Cardiac muscle cell (in vitro differentiated cells and primary cell): Measurements from ENCODE around the gene AIF1. TPM values are rescaled to one million over a fixed set of nuclear protein-coding genes. Genes with fewer than 3 reads are reported as not detected.

Experiments used
- DNase-seq, 2 donors: peaks; one replicate each; pipeline versions ENCODE4 v3.0.0 to v3.0.0-alpha.2; 2010 to 2017; ENCODE audit warnings: low read depth in 1 of 2, low spot score in 1 of 2
- H3K27ac ChIP-seq: fragments of 200-600 bp; sonication (generic); 2 replicates; pipeline ENCODE4 v1.5.1; 2016
- H3K27me3 ChIP-seq: fragments of 200-600 bp; sonication (generic); 2 replicates; pipeline ENCODE4 v1.6.0; 2016; ENCODE audit warnings: control low read depth
- H3K36me3 ChIP-seq: fragments of 200-600 bp; sonication (generic); 2 replicates; pipeline ENCODE4 v1.5.1; 2016; ENCODE audit warnings: control low read depth
- H3K4me1 ChIP-seq: fragments of 200-600 bp; sonication (generic); 2 replicates; pipeline ENCODE4 v1.8.1; 2017; ENCODE audit warnings: low read depth, mild to moderate bottlenecking, mixed run types
- H3K4me3 ChIP-seq: fragments of 200-600 bp; sonication (generic); 2 replicates; pipeline ENCODE4 v1.5.1; 2016; ENCODE audit warnings: mild to moderate bottlenecking
- H3K9me3 ChIP-seq: fragments of 200-600 bp; sonication (generic); 2 replicates; pipeline ENCODE4 v1.5.1; 2017; ENCODE audit warnings: low read depth, mild to moderate bottlenecking, control low read depth
- polyA plus RNA-seq: library from polyadenylated mRNA; unstranded; fragments of >200 nt; fragmentation: Nextera tagmentation; extraction: Ambion mirVana; gene quantifications from 2 replicates; pipeline ENCODE4 v1.2.1, GENCODE V29; 2016
- total RNA-seq: library from RNA; depleted of rRNA; stranded (reverse); fragments of >200 nt; gene quantifications from 2 replicates; pipeline ENCODE4 v1.2.3, GENCODE V29; 2016
- TF ChIP-seq, protein P1 (sequence below): IDR thresholded peaks from 2 replicates; pipeline ENCODE4 v1.5.1; 2012; ENCODE audit warnings: low read depth, mild to moderate bottlenecking, low read length

Gene AIF1
- total and polyA plus RNA-seq, 2 experiments from 2014 or later: 1.4 TPM; not detected in 1

GRCh38 chr6:31666337-31666965, 51.4 kb downstream of the AIF1 start:
- DNase-seq: no peak
- H3K4me1 ChIP-seq: peaks cover 12% of the 10 kb centered on the region
- H3K27me3 ChIP-seq: no peaks in the 10 kb centered on the region
- TF ChIP-seq, protein P1, sequence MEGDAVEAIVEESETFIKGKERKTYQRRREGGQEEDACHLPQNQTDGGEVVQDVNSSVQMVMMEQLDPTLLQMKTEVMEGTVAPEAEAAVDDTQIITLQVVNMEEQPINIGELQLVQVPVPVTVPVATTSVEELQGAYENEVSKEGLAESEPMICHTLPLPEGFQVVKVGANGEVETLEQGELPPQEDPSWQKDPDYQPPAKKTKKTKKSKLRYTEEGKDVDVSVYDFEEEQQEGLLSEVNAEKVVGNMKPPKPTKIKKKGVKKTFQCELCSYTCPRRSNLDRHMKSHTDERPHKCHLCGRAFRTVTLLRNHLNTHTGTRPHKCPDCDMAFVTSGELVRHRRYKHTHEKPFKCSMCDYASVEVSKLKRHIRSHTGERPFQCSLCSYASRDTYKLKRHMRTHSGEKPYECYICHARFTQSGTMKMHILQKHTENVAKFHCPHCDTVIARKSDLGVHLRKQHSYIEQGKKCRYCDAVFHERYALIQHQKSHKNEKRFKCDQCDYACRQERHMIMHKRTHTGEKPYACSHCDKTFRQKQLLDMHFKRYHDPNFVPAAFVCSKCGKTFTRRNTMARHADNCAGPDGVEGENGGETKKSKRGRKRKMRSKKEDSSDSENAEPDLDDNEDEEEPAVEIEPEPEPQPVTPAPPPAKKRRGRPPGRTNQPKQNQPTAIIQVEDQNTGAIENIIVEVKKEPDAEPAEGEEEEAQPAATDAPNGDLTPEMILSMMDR: no peak
- peak overlapping the region; percentile 94 for H3K4me3 ChIP-seq
- H3K27ac ChIP-seq: peak overlapping the region; percentile 95
- no peaks in the 10 kb centered on the region for H3K9me3 ChIP-seq
- H3K36me3 ChIP-seq: peaks cover 45% of the 10 kb centered on the region

Other genes starting within 250 kb of the AIF1 start
Only the 30 nearest of the 35 such genes appear.
- 2.2 and 3.6 TPM in 2 replicates for gene MICB, start 117.1 kb upstream of the AIF1 start, total RNA-seq
- gene MICB, start 117.1 kb upstream of the AIF1 start, polyA plus RNA-seq: 0.64 and 0.99 TPM in 2 replicates
- gene MCCD1, start 86.3 kb upstream of the AIF1 start, total RNA-seq: not detected in 2 replicates
- not detected in 2 replicates for gene MCCD1, start 86.3 kb upstream of the AIF1 start, polyA plus RNA-seq
- gene DDX39B, start 73.2 kb upstream of the AIF1 start, total RNA-seq: 371 and 455 TPM in 2 replicates
- 321 and 373 TPM in 2 replicates for gene DDX39B, start 73.2 kb upstream of the AIF1 start, polyA plus RNA-seq
- gene ATP6V1G2, start 68.6 kb upstream of the AIF1 start, total RNA-seq: 21.2 and 28.8 TPM in 2 replicates
- 32.7 and 40.2 TPM in 2 replicates for gene ATP6V1G2, start 68.6 kb upstream of the AIF1 start, polyA plus RNA-seq
- 43.6 and 51.2 TPM in 2 replicates for gene NFKBIL1, start 67.6 kb upstream of the AIF1 start, total RNA-seq
- 38.4 and 47.1 TPM in 2 replicates for gene NFKBIL1, start 67.6 kb upstream of the AIF1 start, polyA plus RNA-seq
- gene LTA, start 42.9 kb upstream of the AIF1 start, total RNA-seq: not detected in 2 replicates
- not detected in 2 replicates for gene LTA, start 42.9 kb upstream of the AIF1 start, polyA plus RNA-seq
- not detected in 2 replicates for gene TNF, start 39.7 kb upstream of the AIF1 start, total RNA-seq
- gene TNF, start 39.7 kb upstream of the AIF1 start, polyA plus RNA-seq: 0.14 TPM in 1 of 2 replicates, not detected in the other
- gene LTB, start 32.8 kb upstream of the AIF1 start, total RNA-seq: 0.70 TPM in 1 of 2 replicates, not detected in the other
- 0.61 and 1.5 TPM in 2 replicates for gene LTB, start 32.8 kb upstream of the AIF1 start, polyA plus RNA-seq
- gene LST1, start 29.0 kb upstream of the AIF1 start, total RNA-seq: 1.7 TPM in 1 of 2 replicates, not detected in the other
- 1.6 TPM in 1 of 2 replicates, not detected in the other for gene LST1, start 29.0 kb upstream of the AIF1 start, polyA plus RNA-seq
- not detected in 2 replicates for gene NCR3, start 22.2 kb upstream of the AIF1 start, total RNA-seq
- not detected in 2 replicates for gene NCR3, start 22.2 kb upstream of the AIF1 start, polyA plus RNA-seq
- 144 and 208 TPM in 2 replicates for gene PRRC2A, start 5.5 kb downstream of the AIF1 start, total RNA-seq
- gene PRRC2A, start 5.5 kb downstream of the AIF1 start, polyA plus RNA-seq: 70.2 and 103 TPM in 2 replicates
- gene BAG6, start 37.4 kb downstream of the AIF1 start, total RNA-seq: 494 and 510 TPM in 2 replicates
- gene BAG6, start 37.4 kb downstream of the AIF1 start, polyA plus RNA-seq: 115 TPM in 2 replicates
- 2.3 and 2.5 TPM in 2 replicates for gene APOM, start 40.7 kb downstream of the AIF1 start, total RNA-seq
- gene APOM, start 40.7 kb downstream of the AIF1 start, polyA plus RNA-seq: 2.5 and 3.5 TPM in 2 replicates
- gene C6orf47, start 45.5 kb downstream of the AIF1 start, total RNA-seq: 24.5 and 27.4 TPM in 2 replicates
- gene C6orf47, start 45.5 kb downstream of the AIF1 start, polyA plus RNA-seq: 22.0 and 29.2 TPM in 2 replicates
- 28.8 and 36.2 TPM in 2 replicates for gene GPANK1, start 49.8 kb downstream of the AIF1 start, total RNA-seq
- 27.5 and 37.2 TPM in 2 replicates for gene GPANK1, start 49.8 kb downstream of the AIF1 start, polyA plus RNA-seq
- gene CSNK2B, start 50.8 kb downstream of the AIF1 start, total RNA-seq: 310 and 375 TPM in 2 replicates
- gene CSNK2B, start 50.8 kb downstream of the AIF1 start, polyA plus RNA-seq: 277 and 280 TPM in 2 replicates
- 3.9 and 6.8 TPM in 2 replicates for gene LY6G5B, start 54.7 kb downstream of the AIF1 start, total RNA-seq
- gene LY6G5B, start 54.7 kb downstream of the AIF1 start, polyA plus RNA-seq: 13.2 and 16.5 TPM in 2 replicates
- gene LY6G5C, start 65.8 kb downstream of the AIF1 start, total RNA-seq: 0.54 and 1.2 TPM in 2 replicates
- gene LY6G5C, start 65.8 kb downstream of the AIF1 start, polyA plus RNA-seq: 5.0 and 9.0 TPM in 2 replicates
- gene ABHD16A, start 88.1 kb downstream of the AIF1 start, total RNA-seq: 48.0 and 66.3 TPM in 2 replicates
- gene ABHD16A, start 88.1 kb downstream of the AIF1 start, polyA plus RNA-seq: 61.5 and 65.1 TPM in 2 replicates
- not detected in 2 replicates for gene LY6G6F, start 91.6 kb downstream of the AIF1 start, total RNA-seq
- gene LY6G6F, start 91.6 kb downstream of the AIF1 start, polyA plus RNA-seq: not detected in 2 replicates
- not detected in 2 replicates for gene LY6G6D, start 100.1 kb downstream of the AIF1 start, total RNA-seq
- gene LY6G6D, start 100.1 kb downstream of the AIF1 start, polyA plus RNA-seq: not detected in 2 replicates
- gene LY6G6C, start 106.5 kb downstream of the AIF1 start, total RNA-seq: not detected in 2 replicates
- gene LY6G6C, start 106.5 kb downstream of the AIF1 start, polyA plus RNA-seq: 0.24 TPM in 1 of 2 replicates, not detected in the other
- not detected in 2 replicates for gene MPIG6B, start 108.1 kb downstream of the AIF1 start, total RNA-seq
- not detected in 2 replicates for gene MPIG6B, start 108.1 kb downstream of the AIF1 start, polyA plus RNA-seq
- 134 and 138 TPM in 2 replicates for gene DDAH2, start 114.1 kb downstream of the AIF1 start, total RNA-seq
- gene DDAH2, start 114.1 kb downstream of the AIF1 start, polyA plus RNA-seq: 154 and 170 TPM in 2 replicates
- gene CLIC1, start 121.3 kb downstream of the AIF1 start, total RNA-seq: 226 and 274 TPM in 2 replicates
- 318 and 326 TPM in 2 replicates for gene CLIC1, start 121.3 kb downstream of the AIF1 start, polyA plus RNA-seq
- gene MSH5, start 124.8 kb downstream of the AIF1 start, total RNA-seq: 6.6 and 39.4 TPM in 2 replicates
- 7.4 and 16.4 TPM in 2 replicates for gene MSH5, start 124.8 kb downstream of the AIF1 start, polyA plus RNA-seq
- 3.9 and 11.6 TPM in 2 replicates for gene SAPCD1, start 147.4 kb downstream of the AIF1 start, total RNA-seq
- gene SAPCD1, start 147.4 kb downstream of the AIF1 start, polyA plus RNA-seq: 2.1 and 4.2 TPM in 2 replicates
- 16.1 and 24.7 TPM in 2 replicates for gene VWA7, start 162.1 kb downstream of the AIF1 start, total RNA-seq
- 9.9 and 12.3 TPM in 2 replicates for gene VWA7, start 162.1 kb downstream of the AIF1 start, polyA plus RNA-seq
- 46.3 and 49.7 TPM in 2 replicates for gene VARS1, start 180.5 kb downstream of the AIF1 start, total RNA-seq
- gene VARS1, start 180.5 kb downstream of the AIF1 start, polyA plus RNA-seq: 51.5 and 63.9 TPM in 2 replicates
- gene LSM2, start 191.7 kb downstream of the AIF1 start, total RNA-seq: 58.9 and 64.2 TPM in 2 replicates
- gene LSM2, start 191.7 kb downstream of the AIF1 start, polyA plus RNA-seq: 76.8 and 88.6 TPM in 2 replicates